GM12878 (cell line): ENCODE data around the gene C6orf89. TPM values are rescaled to one million over a fixed set of nuclear protein-coding genes. Genes with fewer than 3 reads are reported as not detected.

Source experiments
- ATAC-seq: fragments of 200-7000 bp; cut with Tn5 transposase; 3 replicates; pipeline ENCODE4 v1.9.1; 2020; ENCODE audit warnings: mild to moderate bottlenecking, moderate library complexity
- BruUV-seq: library from RNA; stranded (reverse); fragments of 400-500 nt; replicated peaks from 2 replicates; lab custom pipeline; 2021; lab: Mats Ljungman, UMichigan
- CTCF ChIA-PET: fragments of 300-600 bp; sonication (Branson Sonifier 250); formaldehyde crosslinking; extraction: SDS; loops from one replicate; lab custom pipeline; 2021; ENCODE audit warnings: inconsistent platforms; lab: Yijun Ruan, JAX
- POLR2A ChIA-PET: fragments of 350-600 bp; formaldehyde crosslinking; extraction: SDS; loops from one replicate; lab custom pipeline; 2021; ENCODE audit warnings: inconsistent platforms; lab: Charles Lee
- RAD21 ChIA-PET: fragments of 300-600 bp; sonication (Branson Sonifier 250); formaldehyde crosslinking; loops from one replicate; lab custom pipeline; 2023; ENCODE audit warnings: antibody characterized with exemption; ENCODE audit not compliant: unreplicated experiment; lab: Charles Lee
- SMC1A ChIA-PET: fragments of 300-600 bp; sonication (Branson Sonifier 250); formaldehyde crosslinking; loops from one replicate; lab custom pipeline; 2023; ENCODE audit not compliant: unreplicated experiment, uncharacterized antibody; lab: Charles Lee
- DNase-seq: peaks from one replicate; pipeline ENCODE4 v3.0.0-alpha.2; 2011; ENCODE audit warnings: low read depth, low spot score
- FAIRE-seq: peaks from 3 replicates; lab custom pipeline; 2011; peaks lifted over from hg19 to GRCh38; lab: Jason Lieb, UNC
- H2AFZ ChIP-seq: 2 replicates; pipeline ENCODE4 v1.6.0; 2011; ENCODE audit warnings: low read depth, low read length, control low read depth; ENCODE audit not compliant: control insufficient read depth
- H3K27ac ChIP-seq: 2 replicates; pipeline ENCODE4 v1.5.1; 2011; ENCODE audit warnings: control low read depth; ENCODE audit not compliant: control insufficient read depth, insufficient read depth
- H3K27me3 ChIP-seq, 2 experiments: replicated peaks in 1 of 2; 2 replicates each; pipeline versions ENCODE4 v1.6.0 to v1.6.1; 2011; ENCODE audit warnings: low read length in 1 of 2; ENCODE audit not compliant: control insufficient read depth in 2 of 2, insufficient read depth in 2 of 2
- H3K36me3 ChIP-seq, 2 experiments: 2 replicates each; pipeline ENCODE4 v1.5.1; 2011; ENCODE audit warnings: low read length in 1 of 2; ENCODE audit not compliant: control insufficient read depth in 2 of 2, insufficient read depth in 2 of 2
- H3K4me1 ChIP-seq: 2 replicates; pipeline ENCODE4 v1.6.1; 2011; ENCODE audit warnings: mild to moderate bottlenecking, low read length, moderate library complexity, mixed read lengths; ENCODE audit not compliant: control insufficient read depth, insufficient read depth
- H3K4me2 ChIP-seq: 2 replicates; pipeline ENCODE4 v1.6.0; 2011; ENCODE audit warnings: control low read depth; ENCODE audit not compliant: control insufficient read depth, insufficient read depth
- H3K4me3 ChIP-seq: fragments of 200-600 bp; sonication (generic); 2 replicates; pipeline ENCODE4 v1.5.1; 2016
- H3K79me2 ChIP-seq: 2 replicates; pipeline ENCODE4 v1.6.0; 2011; ENCODE audit warnings: low read length; ENCODE audit not compliant: control insufficient read depth, insufficient read depth
- H3K9ac ChIP-seq: 2 replicates; pipeline ENCODE4 v1.8.0; 2011; ENCODE audit warnings: low read length, control low read depth, mixed read lengths; ENCODE audit not compliant: control insufficient read depth, insufficient read depth
- H3K9me3 ChIP-seq: replicated peaks from 3 replicates; pipeline ENCODE4 v1.5.1; 2011; ENCODE audit warnings: mild to moderate bottlenecking, low read length; ENCODE audit not compliant: control insufficient read depth, insufficient read depth
- H4K20me1 ChIP-seq: 2 replicates; pipeline ENCODE4 v1.6.0; 2011; ENCODE audit not compliant: control insufficient read depth, insufficient read depth
- CBFB ChIP-seq: IDR thresholded peaks from 2 replicates; pipeline ENCODE4 v1.6.1; 2016; ENCODE audit warnings: antibody characterized with exemption, low read depth
- CREM ChIP-seq: IDR thresholded peaks from 2 replicates; pipeline ENCODE4 v1.6.1; 2014; ENCODE audit warnings: antibody characterized with exemption, low read depth
- EP300 ChIP-seq, 2 experiments: fragments of 150-350 bp in 1 of 2; IDR thresholded peaks; 2 replicates each; pipeline ENCODE4 v1.6.1; 2011 to 2012; ENCODE audit warnings: low read depth in 2 of 2, low read length in 2 of 2, borderline replicate concordance in 1 of 2, improper control_type of control experiment in 1 of 2, inconsistent platforms in 1 of 2; ENCODE audit not compliant: control insufficient read depth in 1 of 2
- KLF5 ChIP-seq: fragments of 450-650 bp; IDR thresholded peaks from 2 replicates; pipeline ENCODE4 v1.6.1; 2014; ENCODE audit warnings: mild to moderate bottlenecking; ENCODE audit not compliant: partially characterized antibody
- MAX ChIP-seq: IDR thresholded peaks from 2 replicates; pipeline ENCODE4 v1.6.1; 2012; ENCODE audit warnings: low read depth, low read length, improper control_type of control experiment
- MXI1 ChIP-seq: fragments of 150-350 bp; IDR thresholded peaks from 2 replicates; pipeline ENCODE4 v1.6.1; 2011; ENCODE audit warnings: low read depth, mild to moderate bottlenecking, inconsistent platforms, low read length, improper control_type of control experiment
- NFXL1 ChIP-seq: fragments of 450-650 bp; IDR thresholded peaks from 2 replicates; pipeline ENCODE4 v1.6.1; 2017; ENCODE audit warnings: antibody characterized with exemption, mild to moderate bottlenecking, borderline replicate concordance
- NFYA ChIP-seq: IDR thresholded peaks from 2 replicates; pipeline ENCODE4 v1.6.1; 2011; ENCODE audit warnings: low read depth, mild to moderate bottlenecking, low read length, improper control_type of control experiment, borderline replicate concordance
- NRF1 ChIP-seq: conservative IDR thresholded peaks from 2 replicates; pipeline ENCODE4 v1.6.1; 2011; ENCODE audit warnings: mild to moderate bottlenecking, low read depth, low read length, improper control_type of control experiment
- RELA ChIP-seq: fragments of 450-650 bp; IDR thresholded peaks from 2 replicates; pipeline ENCODE4 v1.8.0; 2014; ENCODE audit warnings: borderline replicate concordance; ENCODE audit not compliant: partially characterized antibody
- SMARCA5 ChIP-seq: fragments of 450-650 bp; IDR thresholded peaks from 2 replicates; pipeline ENCODE4 v1.6.1; 2017; ENCODE audit warnings: mild to moderate bottlenecking
- SPI1 ChIP-seq: IDR thresholded peaks from 2 replicates; pipeline ENCODE4 v1.6.1; 2011; ENCODE audit warnings: low read depth, mild to moderate bottlenecking, low read length, moderate library complexity, borderline replicate concordance; ENCODE audit not compliant: insufficient read depth
- TCF12 ChIP-seq: IDR thresholded peaks from 2 replicates; pipeline ENCODE4 v1.6.1; 2011; ENCODE audit warnings: low read depth, mild to moderate bottlenecking, low read length
- USF2 ChIP-seq: IDR thresholded peaks from 2 replicates; pipeline ENCODE4 v1.6.1; 2011; ENCODE audit warnings: low read depth, low read length, improper control_type of control experiment, borderline replicate concordance
- ZNF217 ChIP-seq: fragments of 450-650 bp; IDR thresholded peaks from 2 replicates; pipeline ENCODE4 v1.6.1; 2017; ENCODE audit warnings: antibody characterized with exemption, mild to moderate bottlenecking
- ZNF384 ChIP-seq: IDR thresholded peaks from 2 replicates; pipeline ENCODE4 v1.6.1; 2012; ENCODE audit warnings: low read depth, mild to moderate bottlenecking, low read length, improper control_type of control experiment, borderline replicate concordance
- WGBS: methylation state at CpG from one replicate; pipeline ENCODE4 v1.1.6; 2016; ENCODE audit warnings: low lambda C conversion rate; ENCODE audit not compliant: insufficient replicate concordance, insufficient coverage; ENCODE audit errors: missing lambda C conversion rate; 5-methylcytosine and 5-hydroxymethylcytosine counted together
- in situ Hi-C: fragments of 300-500 bp; cut with MboI; formaldehyde crosslinking; loops from 9 replicates; pipeline ENCODE4 v1.14.3; 2018; ENCODE audit warnings: mixed read lengths
- intact Hi-C: fragments of 100-400 bp; cut with micrococcal nuclease; formaldehyde crosslinking; loops from one replicate; pipeline ENCODE4 v1.14.2; 2022; ENCODE audit not compliant: unreplicated experiment
- polyA plus RNA-seq, 11 experiments: library from polyadenylated mRNA; depleted of rRNA in 4 of 11; unstranded in 6 of 11; stranded (reverse) in 5 of 11; fragments of >200 nt; fragmentation: Nextera tagmentation in 4 of 11; fragmentation: Illumina TruSeq in 1 of 11; extraction: Ambion mirVana in 4 of 11; extraction: Trizol in 1 of 11; gene quantifications; 1 replicate in 1 of 11; 2 replicates in 10 of 11; pipeline versions ENCODE4 v1.2.1 to v1.2.3, GENCODE V29; 2011 to 2016; ENCODE audit warnings: inconsistent platforms in 2 of 11, missing spikeins in 2 of 11, low read depth in 1 of 11
- total RNA-seq, 4 experiments: library from RNA; depleted of rRNA in 3 of 4; stranded (reverse); fragments of >200 nt in 3 of 4; fragmentation: Illumina TruSeq in 1 of 4; extraction: Trizol in 1 of 4; gene quantifications; 2 replicates each; pipeline versions ENCODE4 v1.2.1 to v1.2.3, GENCODE V29; 2013 to 2021

C6orf89 gene
- total and polyA plus RNA-seq, 10 of the 15 experiments (the other 5 are each of a cell fraction or from before 2014, with no cell fraction given) = 10.8 to 42.7 (median 28.6) TPM

GRCh38 chr6:36837022-36837339 is 48.8 kb upstream of the C6orf89 start:
- H3K27ac ChIP-seq = no peak overlapping the region
- TF ChIP-seq KLF5 (no peak), RELA (no peak), EP300 (IDR thresholded peaks at IDR 0.05; ENCODE audit: borderline replicate concordance in 1 of 2, control insufficient read depth in 1 of 2, low read depth in 2 of 2, low read length in 2 of 2) (no peak), CBFB (no peak), NFYA (no peak), CREM (no peak), TCF12 (no peak)
- TF ChIP-seq, all 136 proteins: peak for 0
- BruUV-seq = no TSS peak
- intact Hi-C loops = no loop called here
- Histone ChIP-seq H3K9ac (no peak overlapping the region), H3K36me3 (no peaks in the 10 kb centered on the region), H3K4me2 (no peak overlapping the region), H3K4me1 (0 out of 2 replicates have a peak, but pooled peaks cover 4% of the 10 kb centered on the region), H3K27me3 (peaks cover 4 to 17% of the 10 kb centered on the region in 2 experiments; a peak in 3 of 4 replicates), H3K79me2 (no peaks in the 10 kb centered on the region), H2AFZ (no peak overlapping the region), H3K9me3 (no peaks in the 10 kb centered on the region; the same call in 2 of the 3 replicates), H3K4me3 (no peak overlapping the region), H4K20me1 (no peaks in the 10 kb centered on the region)
- in situ Hi-C loops = no loop called here
- ATAC-seq (no peak), DNase-seq (no peak), FAIRE-seq (no peak)
- ChIA-PET CTCF (interaction anchor here (1.6 kb wide), 1 partner anchor 13 kb away, joined by 5 read pairs; no protein-coding TSS in a partner anchor), POLR2A (no interaction called here), RAD21 (no interaction called here), SMC1A (interaction anchor here (1.0 kb wide), 2 partner anchors 9 to 383 kb away, joined by 3 read pairs; no protein-coding TSS in a partner anchor)
- WGBS = 92% methylated on average over 2 of the region's 2 CpGs

GRCh38 chr6:36837686-36838085 is 48.1 kb upstream of the C6orf89 start:
- no peaks in the 10 kb centered on the region for H4K20me1 ChIP-seq
- H3K27me3 ChIP-seq = peaks cover 4 to 17% of the 10 kb centered on the region in 2 experiments; a peak in 3 of 4 replicates
- H3K9me3 ChIP-seq = no peaks in the 10 kb centered on the region; the same call in 2 of the 3 replicates
- no peak overlapping the region for H3K9ac ChIP-seq
- no peak for ATAC-seq
- BruUV-seq = no TSS peak
- ChIA-PET POLR2A (no interaction called here), CTCF (interaction anchor here (1.6 kb wide), 1 partner anchor 12 kb away, joined by 5 read pairs; no protein-coding TSS in a partner anchor), SMC1A (interaction anchor here (1.0 kb wide), 1 partner anchor 383 kb away, joined by 3 read pairs; no protein-coding TSS in a partner anchor), RAD21 (no interaction called here)
- H3K4me2 ChIP-seq = no peak overlapping the region
- no peak for FAIRE-seq
- no peaks in the 10 kb centered on the region for H3K36me3 ChIP-seq
- no peak for DNase-seq
- intact Hi-C loops (no loop called here), in situ Hi-C loops (no loop called here)
- 69% methylated on average over 6 of the region's 6 CpGs for WGBS
- no peak overlapping the region for H2AFZ ChIP-seq
- H3K4me1 ChIP-seq = 0 out of 2 replicates have a peak, but pooled peaks cover 4% of the 10 kb centered on the region
- H3K4me3 ChIP-seq = no peak overlapping the region
- H3K79me2 ChIP-seq = no peaks in the 10 kb centered on the region
- H3K27ac ChIP-seq = no peak overlapping the region
- TF ChIP-seq NFXL1 (no peak), MAX (no peak), NRF1 (no peak), USF2 (no peak), MXI1 (no peak), SPI1 (no peak), ZNF384 (no peak), SMARCA5 (no peak), ZNF217 (no peak)
